ENCODE results near the gene NUP42.

The NUP42 gene

DNA sequence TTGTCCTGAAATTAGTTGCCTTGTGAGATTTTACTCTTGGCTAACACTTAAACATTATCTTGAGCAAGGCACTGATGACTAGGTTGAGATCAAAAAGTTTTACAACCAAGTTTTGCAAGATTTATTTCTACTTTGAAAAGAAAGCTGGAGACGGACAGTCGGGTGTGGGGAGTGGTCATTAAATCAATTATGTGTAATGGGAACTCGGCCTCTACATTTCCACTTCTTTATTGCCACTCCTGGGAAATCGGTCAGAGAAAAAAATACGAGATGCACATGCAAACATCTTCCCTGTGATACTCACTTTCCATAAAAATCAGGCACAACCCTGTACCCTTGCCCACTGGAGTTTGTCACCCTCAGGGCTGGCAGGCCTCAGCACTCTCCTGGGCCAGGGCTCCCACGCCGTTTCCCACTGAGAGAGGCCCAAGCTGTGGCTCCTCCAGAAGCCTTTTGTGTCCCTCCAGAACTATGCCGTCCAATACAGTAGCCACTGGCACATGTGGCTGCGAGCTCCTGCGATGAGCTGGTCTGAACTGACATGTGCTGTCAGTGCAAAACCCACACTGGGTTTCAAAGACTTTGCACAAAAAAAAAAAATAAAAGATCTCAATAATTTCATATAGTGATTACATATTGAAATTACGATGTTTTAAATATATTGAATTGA lies 57.3 kb downstream of the NUP42 start:
- no peak for DNase-seq

GRCh38 chr7:23239698-23240097 lies 57.9 kb downstream of the NUP42 start:
- no peak for DNase-seq

GRCh38 chr7:23242321-23242720 lies 60.5 kb downstream of the NUP42 start:
- no peak for DNase-seq

DNA sequence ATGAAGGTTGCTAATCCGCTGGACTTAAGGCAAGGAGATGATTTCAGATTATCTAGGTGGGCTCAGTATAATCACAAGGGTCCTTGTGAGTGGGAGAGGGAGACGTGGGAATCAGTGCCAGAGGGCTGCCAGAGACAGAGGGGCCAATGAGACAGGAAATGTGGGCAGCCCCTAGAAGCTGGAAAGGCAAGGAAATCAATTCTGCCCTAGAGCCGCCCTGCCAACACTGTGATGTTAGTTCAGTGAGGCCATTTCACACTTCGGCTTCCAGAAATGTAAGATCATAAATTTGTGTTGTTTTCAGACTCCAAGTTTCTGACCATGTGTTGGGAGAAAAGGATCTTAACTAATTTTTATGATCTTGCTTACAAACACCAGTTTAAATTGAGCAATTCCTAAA lies 61.1 kb downstream of the NUP42 start:
- DNase-seq: no peak

DNA sequence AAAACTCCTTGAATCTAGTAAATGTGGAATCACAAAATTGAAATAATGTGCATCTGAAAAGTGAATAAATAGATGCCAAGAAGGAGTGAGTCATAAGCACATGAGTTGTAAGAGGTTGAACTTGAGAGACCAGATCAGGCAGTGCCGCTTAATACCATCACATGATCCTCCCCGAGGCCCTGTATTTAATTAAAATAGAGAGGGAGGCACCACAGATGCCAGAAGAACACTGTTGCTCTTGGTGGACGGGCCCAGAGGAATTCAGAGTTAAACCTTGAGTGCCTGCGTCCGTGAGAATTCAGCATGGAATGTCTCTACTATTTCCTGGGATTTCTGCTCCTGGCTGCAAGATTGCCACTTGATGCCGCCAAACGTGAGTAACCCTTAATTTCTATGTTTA lies 64.7 kb downstream of the NUP42 start, which contains the start of gene GPNMB:
Gene GPNMB, plus strand, starts transcription at position 221 of the 400 bp plus-strand sequence. Its CDS starts 83 bp downstream, at position 304.
- DNase-seq: no peak

GRCh38 chr7:23247046-23247602 lies 65.3 kb downstream of the NUP42 start:
- DNase-seq: no peak

DNA sequence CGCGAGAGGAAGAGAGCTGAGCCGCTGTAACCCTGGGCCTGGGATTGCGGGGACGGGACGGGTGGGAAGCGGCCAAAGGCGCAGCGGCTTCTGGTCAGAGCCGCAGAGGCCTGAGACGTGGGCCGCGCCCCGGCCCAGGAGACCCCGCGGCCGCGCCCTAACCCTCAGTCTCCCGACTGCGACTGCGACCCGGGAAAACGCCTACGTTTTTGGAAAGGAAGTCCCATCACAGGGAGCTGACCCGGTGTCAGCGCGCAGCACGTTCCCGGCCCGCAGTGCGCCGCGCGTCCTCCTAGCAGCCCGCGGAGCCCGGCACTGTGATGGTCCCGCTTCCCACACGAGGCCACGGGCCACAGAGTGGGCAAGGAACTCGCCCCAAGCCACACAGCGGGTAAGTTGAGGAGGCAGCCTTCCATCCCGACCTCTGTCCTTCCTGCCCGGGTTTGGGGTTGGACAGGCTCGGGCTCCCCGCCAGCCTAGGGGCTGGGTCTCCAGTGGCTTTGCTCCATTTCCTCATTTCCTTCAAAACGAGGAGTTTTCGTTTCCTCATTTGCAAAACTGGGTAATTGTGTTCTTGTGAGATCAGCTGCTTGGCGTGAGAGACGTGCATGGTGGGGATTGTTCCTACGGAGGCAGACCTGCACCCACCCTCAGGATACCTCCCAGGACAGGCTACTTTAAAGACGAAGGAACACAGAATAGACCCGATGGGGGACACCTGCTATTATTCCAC lies 65.9 kb downstream of the NUP42 start:
- DNase-seq: peak; percentile 24

DNA sequence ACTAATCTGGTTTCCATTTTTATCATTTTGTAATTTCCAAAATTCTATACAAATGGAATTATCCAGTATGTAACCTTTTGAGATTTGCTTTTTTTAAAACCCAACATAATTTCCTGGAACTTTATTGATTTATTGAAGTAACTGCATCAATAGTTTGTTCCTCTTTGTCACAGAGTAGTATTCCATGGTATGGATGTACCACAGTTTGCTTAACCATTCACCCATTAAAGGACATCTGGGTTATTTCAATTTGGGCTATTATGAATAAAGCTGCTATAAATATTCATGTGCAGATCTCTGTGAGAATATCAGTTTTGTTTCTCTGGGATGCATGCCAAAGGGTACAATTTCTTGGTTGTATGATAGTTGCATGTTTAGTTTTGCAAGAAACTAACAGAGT lies 67.6 kb downstream of the NUP42 start:
- DNase-seq: no peak
